Measurements from ENCODE around the gene CMTM6.
"Not testable (repeated sequence)": the region's sequence is repeated elsewhere in the genome, so short reads cannot be mapped to it uniquely, and the experiment has no call there.

CMTM6 gene

DNA sequence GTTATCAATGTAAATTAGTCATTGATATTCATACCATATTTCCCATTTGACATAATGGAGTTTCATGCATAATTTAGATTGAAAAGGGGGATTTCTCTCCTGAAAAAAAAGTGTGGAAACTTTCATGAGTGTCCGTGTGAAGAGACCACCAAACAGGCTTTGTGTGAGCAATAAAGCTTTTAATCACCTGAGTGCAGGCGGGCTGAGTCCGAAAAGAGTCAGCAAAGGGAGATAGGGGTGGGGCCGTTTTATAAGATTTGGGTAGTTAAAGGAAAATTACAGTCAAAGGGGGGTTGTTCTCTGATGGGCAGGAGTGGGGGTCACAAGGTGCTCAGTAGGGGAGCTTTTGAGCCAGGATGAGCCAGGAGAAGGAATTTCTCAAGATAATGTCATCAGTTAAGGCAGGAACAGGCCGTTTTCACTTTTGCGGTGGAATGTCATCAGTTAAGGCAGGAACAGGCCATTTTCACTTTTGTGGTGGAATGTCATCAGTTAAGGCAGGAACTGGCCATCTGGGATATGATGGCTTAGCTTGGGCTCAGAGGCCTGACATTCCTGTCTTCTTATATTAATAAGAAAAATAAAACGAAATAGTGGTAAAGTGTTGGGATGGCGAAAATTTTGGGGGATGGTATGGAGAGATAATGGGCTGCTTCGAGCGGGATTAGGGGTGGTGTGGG, 41.7 kb downstream of the CMTM6 start:
- peak overlapping the region in 2 of 7 experiments; percentile 47 to 61 for H3K4me3 ChIP-seq (ENCODE audit: control insufficient read depth in 1 of 7, extremely low read depth in 1 of 7, insufficient read depth in 4 of 7, low read depth in 2 of 7, low read length in 6 of 7)
- H3K9me3 ChIP-seq (ENCODE audit: control extremely low read depth in 1 of 5, control insufficient read depth in 4 of 5, insufficient read depth in 2 of 5, low read depth in 1 of 5, low read length in 4 of 5); H3K27me3 ChIP-seq (replicated peaks in 2 of 5; ENCODE audit: control insufficient read depth in 4 of 5, insufficient read depth in 5 of 5, low read length in 4 of 5); POLR2A ChIA-PET; DNase-seq: not testable (repeated sequence)
- H3K36me3 ChIP-seq (ENCODE audit: control insufficient read depth in 4 of 4, insufficient read depth in 4 of 4, low read length in 3 of 4) = peaks cover 0 to 12% (median 2%) of the 10 kb centered on the region in 4 experiments
- peaks cover 4 to 49% (median 34%) of the 10 kb centered on the region in 4 experiments for H3K4me1 ChIP-seq (ENCODE audit: control extremely low read depth in 1 of 4, control insufficient read depth in 4 of 4, insufficient read depth in 4 of 4, low read length in 3 of 4)
- peak overlapping the region; percentile 40 to 87 for H3K27ac ChIP-seq (ENCODE audit: insufficient read depth in 1 of 2, low read depth in 1 of 2, low read length in 2 of 2, poor library complexity in 1 of 2, severe bottlenecking in 2 of 2)
- WGBS (ENCODE audit: insufficient coverage) = 82% methylated on average over 7 of the region's 10 CpGs
- CTCF ChIA-PET = interaction anchor here (0.7 to 2.9 kb wide), 10 partner anchors 8 to 86 kb away, joined by 3 to 18 read pairs (median 3); no protein-coding TSS in a partner anchor

DNA sequence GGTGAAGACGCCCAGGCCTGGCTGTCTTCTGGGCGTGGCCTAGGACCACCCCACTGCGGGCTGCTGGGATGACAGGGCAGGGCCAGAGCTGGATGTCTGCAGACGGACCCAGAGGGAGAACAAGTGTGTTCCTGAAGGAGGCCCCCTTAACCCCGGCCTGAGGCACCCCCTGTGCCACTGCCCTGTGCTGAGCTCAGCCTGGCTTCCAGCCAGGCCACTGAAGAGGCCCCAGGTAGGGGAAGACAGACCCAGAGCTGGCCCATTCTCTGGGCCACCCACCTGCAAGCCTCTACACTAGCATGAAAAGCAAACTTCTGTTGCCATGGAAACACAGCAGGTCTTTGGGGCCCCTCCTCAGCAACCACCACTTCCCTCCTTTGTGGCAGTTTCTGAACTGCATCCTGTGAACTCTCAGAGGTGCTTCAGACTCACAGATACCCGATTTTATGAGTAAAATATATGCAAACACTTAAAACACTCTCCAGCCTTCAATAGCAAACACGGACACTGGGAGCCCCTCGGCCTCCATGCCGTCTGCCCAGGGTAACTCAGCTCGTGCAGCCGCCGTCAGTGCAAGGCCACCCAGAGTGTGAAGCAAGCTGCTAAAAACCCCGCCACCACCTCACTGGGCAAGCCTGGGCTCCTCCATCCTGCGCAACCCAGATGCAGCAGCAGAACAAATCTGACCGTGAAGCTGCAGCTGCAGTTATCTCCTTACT, 42.5 kb downstream of the CMTM6 start:
- H3K36me3 ChIP-seq (ENCODE audit: control insufficient read depth in 4 of 4, insufficient read depth in 4 of 4, low read length in 3 of 4) = peaks cover 0 to 20% (median 4%) of the 10 kb centered on the region in 4 experiments

DNA sequence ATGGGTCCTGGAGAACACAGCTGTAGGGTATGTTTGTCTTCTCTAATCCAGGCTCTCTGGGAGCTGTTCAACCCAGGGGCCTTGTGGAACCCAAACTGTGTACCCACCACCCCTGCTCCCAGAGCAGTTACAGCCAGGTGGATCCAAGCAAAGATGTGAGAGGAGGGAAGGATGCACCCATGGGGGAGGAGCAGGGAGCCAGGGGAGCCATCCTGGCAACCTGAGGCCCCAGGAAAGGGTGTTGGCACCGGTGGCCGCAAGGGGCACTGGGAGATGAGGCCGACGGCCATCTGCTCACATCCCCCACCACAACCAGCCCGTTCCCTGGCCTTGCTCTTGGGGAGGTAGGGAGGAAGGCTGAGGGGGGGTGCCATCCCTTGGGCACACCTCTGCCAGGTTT, 43.2 kb downstream of the CMTM6 start:
- Histone ChIP-seq H3K27me3 (replicated peaks in 2 of 5; ENCODE audit: control insufficient read depth in 4 of 5, insufficient read depth in 5 of 5, low read length in 4 of 5) (no peaks in the 10 kb centered on the region), H3K36me3 (ENCODE audit: control insufficient read depth in 4 of 4, insufficient read depth in 4 of 4, low read length in 3 of 4) (peaks cover 4 to 27% (median 11%) of the 10 kb centered on the region in 4 experiments), H3K27ac (ENCODE audit: insufficient read depth in 1 of 2, low read depth in 1 of 2, low read length in 2 of 2, poor library complexity in 1 of 2, severe bottlenecking in 2 of 2) (peak overlapping the region; percentile 40 to 87), H3K4me1 (ENCODE audit: control extremely low read depth in 1 of 4, control insufficient read depth in 4 of 4, insufficient read depth in 4 of 4, low read length in 3 of 4) (peaks cover 4 to 49% (median 34%) of the 10 kb centered on the region in 4 experiments), H3K4me3 (ENCODE audit: control insufficient read depth in 1 of 7, extremely low read depth in 1 of 7, insufficient read depth in 4 of 7, low read depth in 2 of 7, low read length in 6 of 7) (peak overlapping the region in 1 of 7 experiments; percentile 17), H3K9me3 (ENCODE audit: control extremely low read depth in 1 of 5, control insufficient read depth in 4 of 5, insufficient read depth in 2 of 5, low read depth in 1 of 5, low read length in 4 of 5) (no peaks in the 10 kb centered on the region)
- POLR2A ChIA-PET = interaction anchor here (0.5 to 0.7 kb wide), 2 partner anchors 45 to 121 kb away, joined by 3 to 4 read pairs; no protein-coding TSS in a partner anchor
- 90% methylated on average over 2 of the region's 5 CpGs for WGBS (ENCODE audit: insufficient coverage)
- CTCF ChIA-PET = interaction anchor here (1.4 to 2.9 kb wide), 5 partner anchors 10 to 69 kb away, joined by 3 to 18 read pairs (median 3); no protein-coding TSS in a partner anchor
- DNase-seq = no peak

More for the DNA sequence above, 42.5 kb downstream of the CMTM6 start:
- Histone ChIP-seq H3K27ac (ENCODE audit: insufficient read depth in 1 of 2, low read depth in 1 of 2, low read length in 2 of 2, poor library complexity in 1 of 2, severe bottlenecking in 2 of 2) (peak overlapping the region; percentile 40 to 87), H3K9me3 (ENCODE audit: control extremely low read depth in 1 of 5, control insufficient read depth in 4 of 5, insufficient read depth in 2 of 5, low read depth in 1 of 5, low read length in 4 of 5) (no peaks in the 10 kb centered on the region), H3K4me3 (ENCODE audit: control insufficient read depth in 1 of 7, extremely low read depth in 1 of 7, insufficient read depth in 4 of 7, low read depth in 2 of 7, low read length in 6 of 7) (peak overlapping the region in 3 of 7 experiments; percentile 12 to 61 (median 47)), H3K27me3 (replicated peaks in 2 of 5; ENCODE audit: control insufficient read depth in 4 of 5, insufficient read depth in 5 of 5, low read length in 4 of 5) (no peaks in the 10 kb centered on the region), H3K4me1 (ENCODE audit: control extremely low read depth in 1 of 4, control insufficient read depth in 4 of 4, insufficient read depth in 4 of 4, low read length in 3 of 4) (peaks cover 4 to 49% (median 34%) of the 10 kb centered on the region in 4 experiments)
- ChIA-PET POLR2A (interaction anchor here (0.5 kb wide), 1 partner anchor 44 kb away, joined by 3 read pairs; no protein-coding TSS in a partner anchor), CTCF (interaction anchor here (0.7 to 2.9 kb wide), 10 partner anchors 9 to 85 kb away, joined by 3 to 18 read pairs (median 3); no protein-coding TSS in a partner anchor)
- peak; percentile 82 to 97 (median 96) for DNase-seq
- WGBS (ENCODE audit: insufficient coverage) = 20% methylated on average over 12 of the region's 15 CpGs

DNA sequence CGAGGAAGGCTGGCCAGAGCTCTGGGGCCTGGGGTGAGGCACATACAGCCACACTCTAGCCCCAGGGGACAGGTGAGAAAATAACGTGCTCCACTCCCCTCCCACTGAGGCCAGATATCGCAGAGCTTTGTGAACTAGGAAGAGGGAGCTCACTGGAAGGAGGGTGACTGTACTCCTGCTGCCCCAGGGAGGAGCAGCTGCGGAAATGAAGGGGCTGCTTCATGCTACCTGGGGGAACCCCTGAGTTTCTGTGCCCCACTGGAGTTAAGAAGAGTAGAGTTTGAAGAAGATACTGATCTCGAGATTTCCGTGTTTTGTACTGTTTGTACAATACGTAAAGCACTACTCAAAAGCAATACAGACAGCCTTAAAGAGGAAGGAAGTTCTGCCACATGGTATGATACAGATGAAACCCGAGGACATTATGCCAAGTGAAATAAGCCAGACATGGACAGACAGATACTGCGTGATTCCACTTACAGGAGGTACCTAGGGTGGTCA, 44.6 kb downstream of the CMTM6 start:
- ChIA-PET CTCF (interaction anchor here (0.7 to 5.1 kb wide), 7 partner anchors 11 to 67 kb away, joined by 3 to 31 read pairs (median 3); no protein-coding TSS in a partner anchor), POLR2A (interaction anchor here (0.8 kb wide), 1 partner anchor 12 kb away, joined by 3 read pairs; no protein-coding TSS in a partner anchor)
- 23% methylated on average over 6 of the region's 9 CpGs for WGBS (ENCODE audit: insufficient coverage)
- Histone ChIP-seq H3K27me3 (replicated peaks in 2 of 5; ENCODE audit: control insufficient read depth in 4 of 5, insufficient read depth in 5 of 5, low read length in 4 of 5) (no peaks in the 10 kb centered on the region), H3K36me3 (ENCODE audit: control insufficient read depth in 4 of 4, insufficient read depth in 4 of 4, low read length in 3 of 4) (peaks cover 6 to 40% (median 16%) of the 10 kb centered on the region in 4 experiments), H3K27ac (ENCODE audit: insufficient read depth in 1 of 2, low read depth in 1 of 2, low read length in 2 of 2, poor library complexity in 1 of 2, severe bottlenecking in 2 of 2) (peak overlapping the region; percentile 74 to 86), H3K4me3 (ENCODE audit: control insufficient read depth in 1 of 7, extremely low read depth in 1 of 7, insufficient read depth in 4 of 7, low read depth in 2 of 7, low read length in 6 of 7) (peak overlapping the region in 4 of 7 experiments; percentile 12 to 62 (median 44)), H3K9me3 (ENCODE audit: control extremely low read depth in 1 of 5, control insufficient read depth in 4 of 5, insufficient read depth in 2 of 5, low read depth in 1 of 5, low read length in 4 of 5) (no peaks in the 10 kb centered on the region), H3K4me1 (ENCODE audit: control extremely low read depth in 1 of 4, control insufficient read depth in 4 of 4, insufficient read depth in 4 of 4, low read length in 3 of 4) (peaks cover 4 to 48% (median 34%) of the 10 kb centered on the region in 4 experiments)
- peak; percentile 61 to 91 (median 86) for DNase-seq

DNA sequence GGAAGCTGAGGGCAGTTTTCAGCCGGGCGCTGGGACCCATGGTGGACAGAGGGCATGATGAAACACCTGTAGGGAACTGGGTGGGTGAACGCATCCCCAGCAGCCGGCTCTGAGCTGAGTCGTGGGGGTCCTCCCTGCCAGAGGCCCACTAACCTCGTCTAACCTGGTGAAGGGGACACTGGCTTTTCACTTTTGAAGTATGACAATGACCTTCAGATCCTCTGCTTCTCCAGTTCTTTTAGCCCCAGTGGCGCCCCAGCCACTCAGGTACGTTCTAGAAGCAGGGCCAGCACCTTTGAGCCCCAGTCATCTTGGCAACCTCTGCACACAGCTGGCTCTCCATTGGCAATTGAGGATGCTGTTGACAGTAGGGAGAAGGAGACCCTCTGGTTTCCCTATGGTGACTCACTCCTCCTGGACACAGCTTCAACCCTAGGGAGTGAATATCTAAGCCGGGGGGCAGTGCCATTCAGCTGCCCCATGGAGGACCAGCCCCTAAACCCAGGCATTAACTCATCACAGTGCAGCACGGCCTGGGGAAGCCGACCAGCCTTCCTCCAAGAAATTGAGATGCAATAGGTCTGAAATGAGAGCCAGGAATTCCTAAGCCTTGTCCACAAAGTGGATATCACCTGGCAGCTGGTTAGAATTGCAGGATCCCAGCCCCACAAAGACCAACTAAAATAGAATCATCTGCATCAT, 46.1 kb downstream of the CMTM6 start:
- peak overlapping the region in 1 of 2 experiments; percentile 38 for H3K27ac ChIP-seq (ENCODE audit: insufficient read depth in 1 of 2, low read depth in 1 of 2, low read length in 2 of 2, poor library complexity in 1 of 2, severe bottlenecking in 2 of 2)
- peaks cover 4 to 38% (median 33%) of the 10 kb centered on the region in 4 experiments for H3K4me1 ChIP-seq (ENCODE audit: control extremely low read depth in 1 of 4, control insufficient read depth in 4 of 4, insufficient read depth in 4 of 4, low read length in 3 of 4)
- H3K4me3 ChIP-seq (ENCODE audit: control insufficient read depth in 1 of 7, extremely low read depth in 1 of 7, insufficient read depth in 4 of 7, low read depth in 2 of 7, low read length in 6 of 7) = no peak overlapping the region
- H3K36me3 ChIP-seq (ENCODE audit: control insufficient read depth in 4 of 4, insufficient read depth in 4 of 4, low read length in 3 of 4) = peaks cover 6 to 50% (median 24%) of the 10 kb centered on the region in 4 experiments
- 93% methylated on average over 11 of the region's 11 CpGs for WGBS (ENCODE audit: insufficient coverage)
- POLR2A ChIA-PET = no interaction called here
- H3K27me3 ChIP-seq (replicated peaks in 2 of 5; ENCODE audit: control insufficient read depth in 4 of 5, insufficient read depth in 5 of 5, low read length in 4 of 5) = no peaks in the 10 kb centered on the region
- CTCF ChIA-PET = interaction anchor here (0.9 to 5.1 kb wide), 9 partner anchors 10 to 56 kb away, joined by 3 to 31 read pairs (median 4); no protein-coding TSS in a partner anchor
- no peaks in the 10 kb centered on the region for H3K9me3 ChIP-seq (ENCODE audit: control extremely low read depth in 1 of 5, control insufficient read depth in 4 of 5, insufficient read depth in 2 of 5, low read depth in 1 of 5, low read length in 4 of 5)
- DNase-seq = no peak

DNA sequence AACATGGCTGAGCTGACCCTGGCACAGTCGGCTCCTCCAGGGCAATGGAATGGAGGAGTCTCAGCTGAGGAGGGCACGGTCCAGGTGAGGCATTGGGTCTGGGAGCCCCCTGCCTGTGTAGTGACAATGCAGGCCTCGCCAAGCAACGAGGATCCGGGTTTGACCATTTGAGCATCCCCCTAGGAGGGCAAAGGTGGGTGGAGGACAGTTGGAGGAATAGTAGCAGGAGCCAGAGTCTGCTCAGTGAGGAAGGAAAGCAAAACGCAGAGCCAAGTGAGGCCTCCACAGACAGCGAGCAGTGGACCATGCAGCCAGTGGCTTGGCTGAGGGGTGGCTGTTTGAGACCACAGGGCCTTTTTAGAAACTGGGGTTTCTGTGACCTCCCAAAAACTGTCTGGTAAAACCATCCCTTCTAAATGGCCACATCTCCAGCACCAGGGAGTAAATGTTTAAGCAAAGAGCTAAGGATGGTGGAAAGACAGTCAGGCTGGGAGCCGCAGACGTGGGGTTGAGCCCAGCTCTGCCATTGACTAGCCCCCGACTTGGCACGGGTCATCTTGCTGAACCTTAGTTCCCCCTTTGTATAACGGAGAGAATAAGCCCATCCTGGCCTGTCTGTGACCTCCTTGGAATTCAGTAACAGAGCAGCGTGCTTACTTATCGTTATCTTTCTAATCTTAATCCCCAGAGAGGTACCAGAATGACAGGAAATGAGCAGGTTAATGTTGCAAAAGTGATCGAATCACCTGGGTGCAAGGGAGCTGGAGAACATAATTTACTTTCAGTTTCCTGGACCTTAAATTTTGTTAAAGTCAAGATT, 46.8 kb downstream of the CMTM6 start:
- ChIA-PET CTCF (interaction anchor here (0.8 to 5.1 kb wide), 9 partner anchors 12 to 55 kb away, joined by 3 to 31 read pairs (median 4); no protein-coding TSS in a partner anchor), POLR2A (no interaction called here)
- Histone ChIP-seq H3K9me3 (ENCODE audit: control extremely low read depth in 1 of 5, control insufficient read depth in 4 of 5, insufficient read depth in 2 of 5, low read depth in 1 of 5, low read length in 4 of 5) (no peaks in the 10 kb centered on the region), H3K27ac (ENCODE audit: insufficient read depth in 1 of 2, low read depth in 1 of 2, low read length in 2 of 2, poor library complexity in 1 of 2, severe bottlenecking in 2 of 2) (peak overlapping the region in 1 of 2 experiments; percentile 38), H3K36me3 (ENCODE audit: control insufficient read depth in 4 of 4, insufficient read depth in 4 of 4, low read length in 3 of 4) (peaks cover 6 to 58% (median 31%) of the 10 kb centered on the region in 4 experiments), H3K27me3 (replicated peaks in 2 of 5; ENCODE audit: control insufficient read depth in 4 of 5, insufficient read depth in 5 of 5, low read length in 4 of 5) (no peaks in the 10 kb centered on the region), H3K4me1 (ENCODE audit: control extremely low read depth in 1 of 4, control insufficient read depth in 4 of 4, insufficient read depth in 4 of 4, low read length in 3 of 4) (peaks cover 4 to 32% (median 31%) of the 10 kb centered on the region in 4 experiments), H3K4me3 (ENCODE audit: control insufficient read depth in 1 of 7, extremely low read depth in 1 of 7, insufficient read depth in 4 of 7, low read depth in 2 of 7, low read length in 6 of 7) (no peak overlapping the region)
- WGBS (ENCODE audit: insufficient coverage) = 96% methylated on average over 15 of the region's 15 CpGs
- no peak for DNase-seq
